HG03521 (cell line): ENCODE measurements around the gene RAB7A.
A peak's percentile ranks its signal among the peaks of the same experiment; 100 is the strongest.

Experiments
- ATAC-seq: cut with Tn5 transposase; IDR thresholded peaks from one replicate; pipeline ENCODE4 v1.9.1; 2021; ENCODE audit warnings: mild to moderate bottlenecking, moderate library complexity; ENCODE audit not compliant: unreplicated experiment

RAB7A gene

GRCh38 chr3:128726023-128727016, at the start of gene RAB7A:
RAB7A (plus strand) TSS chr3:128726183; CDS start chr3:128795368, 69,185 bp downstream.
- peak; percentile 91 for ATAC-seq

GRCh38 chr3:128679338-128679737, 46.6 kb upstream of the RAB7A start:
- ATAC-seq = no peak

GRCh38 chr3:128680603-128681368, 45.2 kb upstream of the RAB7A start:
- ATAC-seq = peak; percentile 93

GRCh38 chr3:128681369-128681829, 44.6 kb upstream of the RAB7A start:
- ATAC-seq = no peak

- no peak for ATAC-seq
Measured at GRCh38 chr3:128683957-128684356, 42.0 kb upstream of the RAB7A start.

GRCh38 chr3:128684986-128685726, 40.8 kb upstream of the RAB7A start:
- ATAC-seq = no peak

GRCh38 chr3:128686465-128686864, 39.5 kb upstream of the RAB7A start:
- no peak for ATAC-seq

- ATAC-seq = no peak
Measured at GRCh38 chr3:128689060-128689459, 36.9 kb upstream of the RAB7A start.

GRCh38 chr3:128693696-128694095, 32.3 kb upstream of the RAB7A start:
- no peak for ATAC-seq

- ATAC-seq = no peak
Measured at GRCh38 chr3:128697341-128697740, 28.6 kb upstream of the RAB7A start.

- no peak for ATAC-seq
Measured at GRCh38 chr3:128698211-128699047, 27.6 kb upstream of the RAB7A start.

- ATAC-seq = no peak
Measured at GRCh38 chr3:128701342-128702212, 24.4 kb upstream of the RAB7A start.

GRCh38 chr3:128702391-128702790, 23.6 kb upstream of the RAB7A start:
- no peak for ATAC-seq

- no peak for ATAC-seq
Measured at GRCh38 chr3:128703561-128703960, 22.4 kb upstream of the RAB7A start.

- ATAC-seq = no peak
Measured at GRCh38 chr3:128706086-128706615, 19.8 kb upstream of the RAB7A start.

GRCh38 chr3:128707928-128708494, 18.0 kb upstream of the RAB7A start:
- no peak for ATAC-seq

GRCh38 chr3:128709038-128709437, 16.9 kb upstream of the RAB7A start:
- ATAC-seq = no peak

- no peak for ATAC-seq
Measured at GRCh38 chr3:128709506-128710210, 16.3 kb upstream of the RAB7A start.
